IPS-15b (cell line): Measurements from ENCODE around the gene HPDL.

Experiments
- H3K27me3 ChIP-seq: one replicate; pipeline ENCODE4 v1.6.1; 2013; ENCODE audit warnings: low read length; ENCODE audit not compliant: control insufficient read depth, insufficient read depth
- H3K36me3 ChIP-seq: one replicate; pipeline ENCODE4 v1.6.1; 2013; ENCODE audit warnings: low read length; ENCODE audit not compliant: control insufficient read depth, insufficient read depth
- H3K4me1 ChIP-seq: one replicate; pipeline ENCODE4 v1.6.1; 2013; ENCODE audit warnings: mild to moderate bottlenecking, low read length; ENCODE audit not compliant: control insufficient read depth, insufficient read depth
- H3K4me3 ChIP-seq: one replicate; pipeline ENCODE4 v1.5.1; 2013; ENCODE audit warnings: low read depth, low read length
- H3K9ac ChIP-seq: one replicate; pipeline ENCODE4 v1.6.1; 2013; ENCODE audit warnings: low read depth, mild to moderate bottlenecking, low read length
- H3K9me3 ChIP-seq: one replicate; pipeline ENCODE4 v1.6.1; 2013; ENCODE audit warnings: mild to moderate bottlenecking, low read length; ENCODE audit not compliant: control insufficient read depth, insufficient read depth

HPDL gene

GRCh38 chr1:45327644-45328515 is 1.2 kb downstream of the HPDL start:
- peaks cover 16% of the 10 kb centered on the region for H3K36me3 ChIP-seq
- H3K4me1 ChIP-seq = peaks cover 10% of the 10 kb centered on the region
- H3K4me3 ChIP-seq = peak overlapping the region; percentile 81

DNA sequence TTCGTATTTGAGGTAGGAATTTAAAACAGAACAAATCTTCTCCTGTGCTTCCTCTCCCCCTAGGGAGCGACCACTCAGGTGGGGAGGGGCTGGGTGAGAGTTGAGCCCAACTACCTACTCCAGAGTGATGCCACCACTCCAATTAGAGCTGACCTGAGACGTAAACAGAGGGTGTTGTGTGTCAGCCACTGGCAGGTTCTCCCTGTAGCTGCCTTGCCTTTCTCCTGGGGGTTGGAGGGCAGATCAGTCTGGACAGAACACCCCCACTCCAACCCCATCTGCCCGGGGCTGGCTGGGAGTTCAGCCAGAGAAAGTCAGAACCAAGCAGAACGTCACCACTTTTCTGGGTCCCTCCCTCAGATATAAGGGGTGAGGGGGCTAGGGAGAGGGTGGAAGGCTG is 2.0 kb downstream of the HPDL start:
- peaks cover 24% of the 10 kb centered on the region for H3K36me3 ChIP-seq
- peak overlapping the region; percentile 60 for H3K9ac ChIP-seq
- H3K4me1 ChIP-seq = peaks cover 10% of the 10 kb centered on the region
- H3K9me3 ChIP-seq = no peaks in the 10 kb centered on the region
- peak overlapping the region; percentile 81 for H3K4me3 ChIP-seq
- H3K27me3 ChIP-seq = no peaks in the 10 kb centered on the region

More at GRCh38 chr1:45327644-45328515, 1.2 kb downstream of the HPDL start:
- Histone ChIP-seq H3K9me3 (no peaks in the 10 kb centered on the region), H3K9ac (peak overlapping the region; percentile 91), H3K27me3 (no peaks in the 10 kb centered on the region)

GRCh38 chr1:45329445-45329844 is 2.8 kb downstream of the HPDL start:
- H3K27me3 ChIP-seq = no peaks in the 10 kb centered on the region
- peaks cover 31% of the 10 kb centered on the region for H3K36me3 ChIP-seq
- peaks cover 10% of the 10 kb centered on the region for H3K4me1 ChIP-seq
- H3K9me3 ChIP-seq = no peaks in the 10 kb centered on the region
- peak overlapping the region; percentile 81 for H3K4me3 ChIP-seq
- H3K9ac ChIP-seq = peak overlapping the region; percentile 60

DNA sequence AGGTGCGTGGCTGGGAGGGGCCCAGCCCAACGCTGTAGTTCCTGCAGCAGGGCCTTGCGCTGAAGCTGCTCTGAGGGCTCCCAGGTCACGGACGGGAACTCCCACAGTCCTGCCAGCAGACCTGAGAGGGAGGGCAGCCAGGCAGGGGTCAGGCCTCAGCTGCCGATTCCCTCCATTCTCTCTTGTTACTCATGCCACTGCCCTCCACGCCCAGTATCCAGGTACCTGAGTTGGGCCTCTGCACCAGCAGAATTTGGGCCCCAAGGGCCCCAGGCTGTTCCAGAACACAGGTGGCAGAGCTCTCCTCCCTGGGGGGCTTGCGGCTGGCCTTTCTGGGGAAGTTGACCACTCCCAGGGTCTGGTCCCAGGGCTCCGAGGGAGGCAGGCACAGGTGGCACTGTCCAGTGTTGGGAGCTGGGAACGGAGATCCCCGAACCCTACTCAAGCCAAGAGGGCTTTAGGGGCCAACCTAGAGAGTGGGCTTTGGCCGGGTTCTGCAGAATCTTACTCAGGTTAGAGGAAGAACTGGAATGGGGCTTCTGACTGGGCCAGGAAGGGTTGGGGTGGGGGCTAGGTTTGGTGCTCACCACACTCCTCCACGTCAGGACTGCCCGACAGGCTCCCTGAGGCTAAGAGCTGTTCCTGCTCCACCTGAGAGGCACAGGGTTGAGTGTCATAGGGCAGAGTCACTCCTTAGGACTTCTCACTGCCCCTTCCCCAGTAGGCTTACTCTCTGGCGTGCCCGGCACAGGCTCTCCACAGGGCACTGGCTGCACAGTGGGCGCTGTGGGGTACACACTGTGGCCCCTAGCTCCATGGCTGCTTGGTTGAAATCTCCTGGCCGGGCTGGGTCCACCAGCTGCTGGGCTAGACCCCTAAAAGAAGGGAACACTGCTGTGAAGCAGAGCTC is 5.0 kb downstream of the HPDL start:
- Histone ChIP-seq H3K9ac (no peak overlapping the region), H3K4me1 (peaks cover 10% of the 10 kb centered on the region), H3K9me3 (no peaks in the 10 kb centered on the region), H3K27me3 (no peaks in the 10 kb centered on the region), H3K4me3 (no peak overlapping the region), H3K36me3 (peaks cover 32% of the 10 kb centered on the region)

DNA sequence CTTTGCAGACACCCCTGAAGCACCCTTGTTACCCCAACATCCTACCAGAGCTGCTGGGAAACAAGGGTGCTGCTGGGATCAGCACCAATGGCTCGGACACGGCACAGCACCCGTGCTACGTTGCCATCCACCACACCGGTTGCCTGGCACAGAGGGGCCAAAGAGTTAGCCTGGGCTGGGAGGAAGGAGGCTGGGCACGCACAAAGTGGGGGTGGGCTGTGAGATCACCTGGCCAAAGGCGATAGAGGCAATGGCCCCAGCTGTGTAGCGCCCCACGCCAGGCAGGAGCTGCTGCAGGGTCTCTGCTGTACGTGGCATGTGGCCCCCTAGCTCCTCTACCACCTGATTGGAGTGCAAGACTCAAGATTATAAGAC is 5.6 kb downstream of the HPDL start:
- Histone ChIP-seq H3K9ac (no peak overlapping the region), H3K4me3 (no peak overlapping the region), H3K36me3 (peaks cover 32% of the 10 kb centered on the region), H3K4me1 (peaks cover 10% of the 10 kb centered on the region), H3K27me3 (no peaks in the 10 kb centered on the region), H3K9me3 (no peaks in the 10 kb centered on the region)

DNA sequence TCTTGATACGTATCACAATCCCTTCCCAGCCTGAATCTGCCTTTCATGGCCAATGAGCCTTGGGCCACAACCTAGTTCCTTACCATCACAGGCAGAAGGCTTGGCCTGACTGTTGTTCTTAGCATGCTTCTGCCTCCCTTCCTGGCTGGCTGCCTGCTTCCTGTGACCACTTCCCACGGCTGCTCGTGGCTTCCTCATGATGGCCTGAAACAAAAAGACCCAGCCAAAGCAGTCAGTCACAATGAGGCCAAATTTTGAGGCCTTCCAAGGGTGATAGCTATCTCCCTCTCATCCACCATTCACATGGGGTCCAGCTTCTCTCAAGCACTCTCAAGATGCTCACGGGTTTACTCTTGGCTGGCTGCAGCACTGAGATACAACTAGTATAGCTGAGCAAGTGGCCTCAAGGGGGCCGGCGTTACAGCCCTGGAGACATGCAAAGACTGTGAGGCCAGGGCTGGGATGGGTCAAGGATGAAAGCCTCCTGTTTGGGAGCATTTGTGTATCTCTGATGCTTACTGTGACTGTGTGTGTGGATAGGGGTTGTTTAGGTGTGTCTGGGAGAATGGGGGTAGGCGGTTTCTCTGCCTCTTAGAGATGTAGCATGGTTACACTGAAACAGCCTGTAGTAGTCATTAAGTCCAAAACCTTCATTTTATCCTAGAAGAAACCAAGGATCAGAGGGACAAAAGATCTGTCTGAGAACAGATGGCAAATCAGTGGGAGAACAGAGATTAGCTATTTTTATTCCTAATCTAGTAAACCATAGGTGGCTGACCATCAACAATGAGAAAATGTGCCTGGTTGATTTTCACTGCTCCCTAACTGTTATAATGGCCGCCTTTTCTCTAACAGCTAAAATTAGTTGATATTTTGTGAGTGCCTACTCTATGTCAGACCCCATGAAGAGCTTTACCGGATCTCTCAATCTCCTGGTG is 7.9 kb downstream of the HPDL start:
- Histone ChIP-seq H3K9ac (no peak overlapping the region), H3K4me3 (no peak overlapping the region), H3K9me3 (no peaks in the 10 kb centered on the region), H3K36me3 (peaks cover 32% of the 10 kb centered on the region), H3K4me1 (no peaks in the 10 kb centered on the region), H3K27me3 (no peaks in the 10 kb centered on the region)

GRCh38 chr1:45335855-45336324 is 9.2 kb downstream of the HPDL start:
- Histone ChIP-seq H3K27me3 (no peaks in the 10 kb centered on the region), H3K9me3 (no peaks in the 10 kb centered on the region), H3K4me3 (no peak overlapping the region), H3K36me3 (peaks cover 32% of the 10 kb centered on the region), H3K9ac (no peak overlapping the region), H3K4me1 (no peaks in the 10 kb centered on the region)

DNA sequence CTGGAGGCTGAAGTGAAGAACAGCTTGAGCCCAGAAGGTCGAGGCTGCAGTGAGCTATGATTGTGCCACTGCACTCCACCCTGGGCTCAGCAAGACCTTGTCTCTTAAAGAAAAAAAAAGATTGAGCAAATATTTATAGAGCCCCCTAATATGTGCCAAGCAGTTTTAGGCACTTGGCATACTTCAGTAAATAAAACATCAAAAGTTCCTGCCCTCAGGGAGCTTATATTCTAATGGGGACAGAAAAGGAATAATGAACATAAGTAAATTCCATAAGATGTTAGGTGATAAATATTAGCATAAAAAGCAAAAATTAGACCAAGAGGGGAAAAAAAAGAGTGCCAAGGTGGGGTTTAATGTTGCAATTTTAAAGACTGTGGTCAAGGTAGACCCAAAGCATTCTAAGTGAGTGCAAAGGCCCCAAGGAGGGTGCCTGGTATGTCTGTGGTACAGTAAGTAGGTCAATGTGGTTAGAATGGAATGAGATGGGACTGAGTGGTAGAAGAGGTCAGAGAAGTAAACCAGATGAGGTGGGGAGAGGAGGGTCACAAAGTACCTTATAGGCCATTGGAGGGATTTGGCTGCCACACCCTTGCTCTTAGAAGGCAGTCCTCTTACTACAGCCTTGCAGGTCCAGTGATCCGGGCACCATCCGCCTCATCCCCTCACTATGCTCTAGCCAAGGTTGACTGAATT is 11.1 kb downstream of the HPDL start:
- Histone ChIP-seq H3K9me3 (no peaks in the 10 kb centered on the region), H3K4me3 (no peak overlapping the region), H3K9ac (no peak overlapping the region), H3K36me3 (peaks cover 28% of the 10 kb centered on the region), H3K4me1 (no peaks in the 10 kb centered on the region), H3K27me3 (no peaks in the 10 kb centered on the region)

DNA sequence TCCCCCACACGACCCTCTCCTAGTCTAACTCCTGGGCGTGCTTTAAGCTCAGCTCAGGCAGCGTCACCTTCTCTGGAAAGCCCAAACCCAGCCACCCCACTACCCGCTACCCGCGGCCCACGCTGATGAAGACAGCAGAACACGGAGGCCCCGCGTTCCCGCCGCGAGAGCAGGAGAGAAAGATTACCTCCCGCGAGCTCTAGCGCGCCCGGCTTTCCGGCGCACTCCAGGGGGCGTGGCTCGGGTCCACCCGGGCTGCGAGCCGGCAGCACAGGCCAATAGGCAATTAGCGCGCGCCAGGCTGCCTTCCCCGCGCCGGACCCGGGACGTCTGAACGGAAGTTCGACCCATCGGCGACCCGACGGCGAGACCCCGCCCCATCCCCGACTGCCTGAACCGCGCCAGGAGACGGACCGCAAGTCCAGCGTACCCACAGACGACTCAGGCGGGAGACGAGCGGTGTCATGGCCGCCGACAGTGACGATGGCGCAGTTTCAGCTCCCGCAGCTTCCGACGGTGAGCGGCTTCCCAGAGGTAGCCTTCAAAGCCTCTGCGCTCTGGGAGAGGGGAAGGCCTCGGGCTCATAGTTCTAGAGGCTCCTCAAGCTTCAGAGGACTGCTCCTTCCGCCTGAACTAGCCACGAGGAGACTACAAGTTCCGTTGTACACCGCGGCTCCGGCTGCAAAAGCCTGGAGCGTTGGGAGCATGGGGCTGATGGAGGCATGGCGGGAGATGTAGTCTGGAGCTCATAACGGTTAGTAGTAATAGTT is 13.3 kb downstream of the HPDL start, which contains the start of the genes MUTYH and TOE1:
Gene MUTYH (minus strand): TSS at position 652 of the 770 bp plus-strand sequence. CDS start 5,935 bp downstream, outside the sequence.
Gene TOE1 (plus strand): TSS at position 382 of the 770 bp plus-strand sequence. CDS start 83 bp downstream, at position 465.
- peaks cover 29% of the 10 kb centered on the region for H3K36me3 ChIP-seq
- peak within 1 kb of the TSS; percentile 100 for H3K9ac ChIP-seq
- H3K4me1 ChIP-seq = no peaks in the 10 kb centered on the region
- no peaks in the 10 kb centered on the region for H3K9me3 ChIP-seq
- H3K4me3 ChIP-seq = peak within 1 kb of the TSS; percentile 97
- no peaks in the 10 kb centered on the region for H3K27me3 ChIP-seq
